ENCODE measurements around the gene KCTD21.

KCTD21 gene

DNA sequence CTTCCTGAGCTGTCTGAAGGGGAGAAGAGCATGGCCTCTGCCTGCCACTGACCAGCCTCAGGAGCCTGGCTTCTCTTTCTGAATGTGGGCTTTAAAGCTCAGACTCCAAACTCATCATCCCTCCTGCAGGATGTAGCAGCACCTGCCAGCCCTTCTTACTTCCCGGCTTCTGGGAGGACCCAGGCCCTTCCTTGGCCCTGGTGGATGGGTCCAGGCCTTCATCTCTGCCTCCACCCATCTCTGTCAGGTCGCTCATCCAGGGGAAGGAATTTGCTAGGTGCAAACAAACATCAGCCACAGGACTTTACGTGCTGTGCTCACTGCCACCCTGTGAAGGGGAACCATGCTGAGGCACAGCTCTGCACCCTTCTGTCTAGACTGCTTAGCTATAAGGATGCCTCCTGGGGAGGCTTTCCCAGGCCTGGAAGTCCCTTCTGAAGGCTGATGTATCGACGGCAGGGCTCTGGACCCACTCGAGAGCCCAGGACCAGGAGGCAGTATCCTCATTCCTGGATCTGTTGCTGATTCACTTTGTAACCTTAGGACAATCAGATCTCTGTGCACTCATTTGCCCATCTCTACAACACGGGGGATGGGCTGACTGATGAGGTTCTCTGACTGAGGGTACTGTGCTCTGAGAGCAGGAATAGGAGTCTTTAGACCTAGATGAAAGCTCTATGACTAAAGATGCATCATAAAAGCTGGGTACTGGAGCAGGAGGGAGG lies 31.2 kb upstream of the KCTD21 start:
- DNase-seq (ENCODE audit: low read depth in 2 of 2, low spot score in 1 of 2) = no peak

- DNase-seq (ENCODE audit: low read depth in 2 of 2, low spot score in 1 of 2) = no peak
These were observed 30.5 kb upstream of the KCTD21 start for GRCh38 chr11:78218707-78219492.

GRCh38 chr11:78217650-78218541 lies 29.5 kb upstream of the KCTD21 start:
- DNase-seq (ENCODE audit: low read depth in 2 of 2, low spot score in 1 of 2) = no peak

GRCh38 chr11:78216571-78217287 lies 28.3 kb upstream of the KCTD21 start:
- no peak for DNase-seq (ENCODE audit: low read depth in 2 of 2, low spot score in 1 of 2)

GRCh38 chr11:78216021-78216420 lies 27.6 kb upstream of the KCTD21 start:
- no peak for DNase-seq (ENCODE audit: low read depth in 2 of 2, low spot score in 1 of 2)

GRCh38 chr11:78214331-78215194 lies 26.1 kb upstream of the KCTD21 start:
- no peak for DNase-seq (ENCODE audit: low read depth in 2 of 2, low spot score in 1 of 2)

DNA sequence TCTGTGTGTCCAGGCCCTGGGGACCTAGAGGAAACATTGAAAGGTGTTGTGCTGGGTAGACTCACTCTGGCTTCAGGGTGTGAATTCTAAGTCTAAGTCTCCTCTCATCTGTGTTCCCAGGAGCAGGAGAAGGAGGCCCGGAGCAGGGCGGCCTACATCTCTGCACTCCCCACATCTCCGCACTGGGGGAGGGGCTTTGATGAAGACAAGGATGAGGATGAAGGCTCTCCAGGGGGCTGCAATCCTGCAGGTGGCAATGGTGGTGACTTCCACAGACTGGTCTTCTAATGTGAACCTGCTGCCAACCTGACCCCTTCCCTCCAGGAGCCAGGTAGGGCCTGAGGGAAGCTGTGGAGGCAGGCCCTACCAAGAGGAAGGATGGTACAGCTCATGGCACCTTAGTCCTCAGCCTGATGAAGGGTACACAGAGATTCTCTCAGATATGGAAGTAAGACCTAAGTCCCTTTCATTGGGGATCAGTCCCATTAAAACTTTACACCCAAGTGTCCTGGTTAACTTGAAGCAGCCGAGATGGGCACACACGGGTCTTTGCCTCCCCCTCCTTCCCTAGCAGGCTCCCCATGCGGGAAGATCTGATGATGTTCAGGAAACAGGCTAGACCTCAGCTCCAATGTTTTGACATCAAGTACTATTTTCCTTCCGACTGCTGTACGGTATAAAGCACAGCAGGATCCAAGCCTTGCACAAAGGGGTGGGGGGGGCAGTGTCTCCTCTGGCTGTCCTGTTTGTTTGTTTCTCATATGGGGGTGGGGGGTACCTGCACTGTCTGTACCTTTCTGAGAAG lies 25.3 kb upstream of the KCTD21 start:
- no peak for DNase-seq (ENCODE audit: low read depth in 2 of 2, low spot score in 1 of 2)

DNA sequence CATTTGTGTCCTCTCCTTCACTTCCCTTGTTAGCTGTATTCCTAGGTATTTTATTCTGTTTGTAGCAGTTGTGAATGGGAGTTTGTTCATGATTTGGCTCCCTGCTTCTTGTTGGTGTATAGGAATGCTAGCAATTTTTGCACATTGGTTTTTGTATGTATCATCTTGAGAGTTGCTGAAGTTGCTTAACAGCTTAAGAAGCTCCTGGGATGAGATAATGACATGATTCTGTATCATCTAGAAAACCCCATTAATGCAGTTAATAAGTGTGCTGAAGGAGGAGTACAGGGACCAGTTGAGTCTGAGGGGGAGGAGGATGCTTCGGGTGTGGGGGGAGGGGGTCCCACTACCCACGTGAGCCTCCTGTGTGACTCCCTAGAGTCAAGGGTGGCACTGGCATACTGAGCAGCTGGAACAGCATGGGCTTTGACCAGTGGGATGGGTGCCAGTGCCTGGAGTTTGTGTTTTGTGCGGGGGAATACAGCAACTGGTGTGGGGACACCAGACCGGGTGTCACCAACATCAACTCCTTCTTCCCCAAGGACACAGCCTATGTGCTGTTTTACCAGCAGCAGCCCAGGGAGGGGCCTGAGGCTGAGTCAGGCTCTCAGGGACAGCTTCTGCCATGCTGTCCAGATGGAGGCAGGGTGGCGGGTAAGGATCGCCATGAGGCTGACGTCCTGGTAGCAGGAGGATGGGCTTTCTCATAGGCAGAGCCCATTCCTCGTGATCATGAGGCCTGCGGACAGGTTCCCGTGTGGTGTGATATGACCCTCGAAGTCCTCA lies 24.4 kb upstream of the KCTD21 start:
- DNase-seq (ENCODE audit: low read depth in 2 of 2, low spot score in 1 of 2) = no peak

DNA sequence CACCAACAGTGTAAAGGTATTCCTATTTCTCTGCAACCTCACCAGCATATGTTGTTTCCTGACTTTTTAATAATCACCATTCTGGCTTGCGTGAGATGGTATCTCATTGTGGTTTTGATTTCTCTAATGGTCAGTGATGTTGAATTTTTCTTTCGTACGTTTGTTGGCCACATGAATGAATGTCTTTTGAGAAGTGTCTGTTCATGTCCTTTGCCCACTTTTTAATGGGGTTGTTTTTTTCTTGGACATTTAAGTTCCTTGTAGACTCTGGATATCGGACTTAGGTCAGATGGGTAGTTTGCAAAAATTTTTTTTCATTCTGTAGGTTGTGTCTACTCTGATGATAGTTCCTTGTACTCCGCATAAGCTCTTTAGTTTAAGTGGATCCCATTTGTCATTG lies 23.1 kb upstream of the KCTD21 start:
- no peak for DNase-seq (ENCODE audit: low read depth in 2 of 2, low spot score in 1 of 2)

DNA sequence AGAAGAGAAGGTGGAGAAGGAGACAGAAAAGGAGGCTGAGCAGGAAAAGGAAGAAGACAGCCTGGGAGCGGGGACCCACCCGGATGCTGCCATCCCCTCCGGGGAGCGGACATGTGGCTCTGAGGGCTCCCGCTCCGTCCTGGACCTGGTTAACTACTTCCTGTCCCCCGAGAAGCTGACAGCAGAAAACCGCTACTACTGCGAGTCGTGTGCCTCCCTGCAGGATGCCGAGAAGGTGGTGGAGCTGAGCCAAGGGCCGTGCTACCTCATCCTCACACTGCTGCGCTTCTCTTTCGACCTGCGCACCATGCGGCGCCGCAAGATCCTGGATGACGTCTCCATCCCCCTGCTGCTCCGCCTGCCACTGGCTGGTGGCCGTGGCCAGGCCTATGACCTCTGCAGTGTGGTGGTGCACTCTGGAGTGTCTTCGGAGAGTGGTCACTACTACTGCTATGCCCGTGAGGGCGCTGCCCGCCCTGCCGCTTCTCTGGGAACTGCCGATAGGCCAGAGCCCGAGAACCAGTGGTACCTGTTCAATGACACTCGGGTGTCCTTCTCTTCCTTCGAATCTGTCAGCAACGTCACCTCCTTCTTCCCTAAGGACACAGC lies 21.7 kb upstream of the KCTD21 start:
- no peak for DNase-seq (ENCODE audit: low read depth in 2 of 2, low spot score in 1 of 2)

DNA sequence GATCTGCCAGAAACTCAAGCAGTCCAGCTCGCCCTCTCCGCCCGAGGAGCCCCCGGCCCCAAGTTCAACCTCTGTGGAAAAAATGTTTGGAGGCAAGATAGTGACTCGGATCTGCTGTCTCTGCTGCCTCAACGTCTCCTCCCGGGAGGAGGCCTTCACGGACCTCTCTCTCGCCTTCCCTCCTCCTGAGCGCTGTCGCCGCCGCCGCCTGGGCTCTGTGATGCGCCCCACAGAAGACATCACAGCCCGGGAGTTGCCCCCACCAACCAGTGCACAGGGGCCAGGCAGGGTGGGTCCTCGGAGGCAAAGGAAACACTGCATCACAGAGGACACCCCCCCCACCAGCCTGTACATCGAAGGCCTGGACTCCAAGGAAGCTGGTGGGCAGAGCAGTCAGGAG lies 21.1 kb upstream of the KCTD21 start:
- DNase-seq (ENCODE audit: low read depth in 2 of 2, low spot score in 1 of 2) = no peak

DNA sequence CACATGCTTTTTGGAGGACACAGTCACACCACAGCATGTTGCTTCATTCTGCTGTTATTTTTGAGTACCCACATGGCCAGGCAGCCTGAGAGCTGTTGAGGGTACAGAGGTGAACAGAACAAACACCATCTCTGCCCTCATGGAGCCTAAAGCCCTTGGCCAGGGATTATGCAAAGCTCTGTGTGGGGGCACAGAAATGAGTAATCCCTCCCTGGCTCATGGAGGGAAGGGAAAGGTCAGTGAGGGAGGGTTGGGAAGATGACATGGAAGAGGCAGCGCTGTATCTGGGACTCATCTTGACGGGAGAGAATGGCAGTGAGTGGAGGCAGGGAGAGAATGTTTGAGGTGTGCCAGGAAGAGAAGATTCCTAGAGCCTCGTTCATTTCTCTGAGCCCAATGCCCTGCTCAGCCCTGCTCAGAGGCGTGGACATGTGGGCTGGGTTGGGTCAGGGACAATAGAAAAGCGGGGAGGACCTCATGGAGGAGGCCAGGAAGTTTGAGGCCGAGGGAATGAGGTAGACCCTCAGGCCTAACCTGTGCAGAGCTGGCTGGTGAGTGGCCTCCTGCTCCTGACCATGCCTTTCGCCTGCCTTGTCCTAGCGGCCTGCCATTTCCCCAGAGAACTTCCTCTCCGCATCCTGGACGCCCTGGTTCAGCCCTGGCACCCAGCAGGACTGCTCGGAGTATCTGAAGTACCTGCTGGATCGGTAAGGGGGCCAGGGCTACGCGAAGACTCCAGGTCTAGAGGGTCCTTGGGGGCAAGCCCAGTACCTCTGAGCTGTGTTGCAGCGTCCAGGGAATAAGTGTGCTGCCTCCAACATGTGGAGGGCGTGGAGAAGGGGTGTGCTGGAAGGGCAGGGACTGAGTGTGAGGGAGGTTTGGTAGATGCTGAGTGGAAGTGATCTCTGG lies 20.1 kb upstream of the KCTD21 start:
- DNase-seq (ENCODE audit: low read depth in 2 of 2, low spot score in 1 of 2) = no peak

- no peak for DNase-seq (ENCODE audit: low read depth in 2 of 2, low spot score in 1 of 2)
These were observed 19.3 kb upstream of the KCTD21 start for GRCh38 chr11:78207532-78208256.

DNA sequence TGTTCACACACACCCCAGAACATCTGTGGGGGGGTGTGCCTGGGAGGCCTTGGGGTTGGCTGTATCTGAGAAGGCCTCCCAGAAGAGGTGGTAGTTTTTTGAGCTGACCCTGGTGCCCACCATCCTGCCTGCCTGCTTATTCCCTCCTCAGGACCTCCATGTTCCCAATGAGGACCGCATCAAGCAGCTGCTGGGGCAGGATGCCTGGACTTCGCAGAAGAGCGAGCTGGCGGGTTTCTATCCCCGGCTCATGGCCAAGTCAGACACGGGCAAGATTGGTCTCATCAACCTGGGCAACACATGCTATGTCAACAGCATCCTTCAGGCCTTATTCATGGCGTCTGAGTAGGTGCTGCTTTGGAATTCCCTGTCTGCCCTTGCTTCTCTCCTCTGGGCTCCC lies 17.3 kb upstream of the KCTD21 start:
- no peak for DNase-seq (ENCODE audit: low read depth in 2 of 2, low spot score in 1 of 2)

GRCh38 chr11:78205256-78205655 lies 16.8 kb upstream of the KCTD21 start:
- DNase-seq (ENCODE audit: low read depth in 2 of 2, low spot score in 1 of 2) = no peak

DNA sequence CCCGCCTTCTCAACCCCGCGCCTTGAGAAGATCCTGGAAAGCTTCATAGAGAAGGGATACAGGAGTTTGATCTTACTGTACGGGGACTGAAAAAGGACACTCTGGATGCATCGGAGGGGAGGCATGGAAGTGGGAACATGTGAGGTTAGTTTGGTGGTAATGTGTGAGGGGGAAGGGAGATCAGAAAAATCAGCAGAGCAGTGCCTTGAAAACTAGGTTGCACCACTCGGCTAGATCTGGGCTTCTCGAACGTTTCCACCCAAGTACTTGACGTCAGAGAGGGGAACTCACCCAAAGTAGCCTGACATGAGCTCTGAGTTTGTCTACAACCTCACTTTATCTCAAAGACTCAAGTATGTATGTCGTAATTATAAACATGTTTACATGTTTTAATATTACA lies 14.8 kb upstream of the KCTD21 start:
- no peak for DNase-seq (ENCODE audit: low read depth in 2 of 2, low spot score in 1 of 2)
